ENCODE measurements around the gene KISS1R. TPM values are rescaled to one million over a fixed set of nuclear protein-coding genes. Genes with fewer than 3 reads are reported as not detected.
A peak's percentile ranks its signal among the peaks of the same experiment; 100 is the strongest.

Gene KISS1R
- total RNA-seq, 1 donor from 2014 or later = not detected

DNA sequence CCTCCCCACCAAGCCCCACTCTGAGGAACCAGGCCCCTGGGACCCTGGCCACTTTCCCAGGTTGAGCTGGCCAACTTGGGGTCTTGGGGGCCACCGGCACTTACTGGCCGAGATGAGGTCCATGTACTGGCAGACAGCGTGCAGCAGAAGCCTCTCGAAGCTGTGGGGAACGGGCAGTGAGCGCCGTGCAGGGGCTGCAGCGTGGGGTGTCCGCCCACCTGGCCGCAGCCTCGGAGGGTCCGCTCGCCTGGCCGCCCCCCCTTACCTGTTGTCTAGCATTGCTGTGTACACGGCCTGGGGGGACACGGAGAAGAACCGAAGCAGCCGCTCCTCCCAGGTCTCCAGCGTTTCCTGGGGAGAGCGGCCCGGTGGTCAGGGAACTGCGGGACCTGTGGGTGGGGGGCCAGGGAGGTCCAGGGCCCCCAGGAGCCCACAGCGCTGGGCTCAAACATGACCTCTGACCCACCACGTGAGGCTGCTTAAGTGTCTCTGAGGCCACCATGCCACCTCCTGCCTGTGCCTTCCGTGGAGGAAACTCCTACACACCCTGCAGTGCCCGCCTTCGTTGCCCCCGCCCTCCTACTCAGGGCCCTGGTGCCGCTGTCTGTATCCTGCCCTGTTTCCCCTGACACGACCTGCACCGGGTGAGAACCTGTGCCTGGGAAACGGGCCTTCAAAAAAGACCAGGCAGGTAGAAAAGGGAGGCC, 17.6 kb upstream of the KISS1R start:
- no peak for DNase-seq (ENCODE audit: low read depth)

DNA sequence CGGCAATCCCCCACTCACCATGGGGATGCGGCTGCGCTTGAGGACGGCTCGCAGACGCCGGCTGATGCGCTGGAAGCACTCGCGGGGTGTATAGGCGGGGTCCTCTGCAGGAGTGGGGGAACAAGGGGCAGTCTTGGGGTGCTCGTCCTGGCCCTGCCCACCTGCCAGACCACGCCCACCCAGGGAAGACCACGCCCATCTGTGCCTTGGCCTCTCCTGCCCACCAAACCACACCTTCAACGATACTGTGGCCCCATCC, 17.2 kb upstream of the KISS1R start:
- DNase-seq (ENCODE audit: low read depth) = no peak

DNA sequence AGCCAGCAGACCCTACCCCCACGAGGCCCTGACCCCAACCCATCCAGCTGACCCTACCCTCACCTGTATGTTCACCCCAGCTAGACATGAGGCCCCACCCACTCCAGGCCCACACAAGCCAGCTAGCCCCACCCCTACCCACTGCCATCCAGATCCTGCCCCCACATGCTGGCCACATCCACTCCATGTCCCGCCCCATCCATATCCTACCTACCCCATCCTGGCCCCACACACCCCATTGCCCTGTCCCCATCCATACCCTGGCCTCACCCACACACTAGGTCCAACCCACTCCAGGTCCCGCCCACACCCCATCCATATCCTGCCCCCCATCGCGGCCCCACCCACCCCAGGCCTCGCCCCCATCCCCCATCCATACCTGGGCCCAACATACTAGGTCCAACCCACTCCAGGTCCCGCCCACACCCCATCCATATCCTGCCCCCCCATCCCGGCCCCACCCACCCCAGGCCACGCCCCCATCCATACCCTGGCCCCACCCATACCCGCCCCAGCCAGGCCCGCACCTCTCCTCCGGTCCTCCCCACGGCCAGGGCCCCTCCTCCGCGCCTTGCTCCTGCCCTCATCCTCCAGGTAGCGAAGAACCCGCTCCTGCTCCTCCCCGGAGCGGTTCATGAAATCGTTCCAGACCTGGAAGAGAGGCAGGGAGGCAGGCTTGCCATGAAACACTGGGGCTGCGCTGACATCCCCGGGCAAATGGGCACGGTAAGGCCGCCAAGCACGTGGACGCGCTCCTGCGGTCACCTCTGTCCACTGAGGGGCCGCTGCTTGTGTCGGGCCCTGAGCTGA, 16.6 kb upstream of the KISS1R start:
- no peak for DNase-seq (ENCODE audit: low read depth)

DNA sequence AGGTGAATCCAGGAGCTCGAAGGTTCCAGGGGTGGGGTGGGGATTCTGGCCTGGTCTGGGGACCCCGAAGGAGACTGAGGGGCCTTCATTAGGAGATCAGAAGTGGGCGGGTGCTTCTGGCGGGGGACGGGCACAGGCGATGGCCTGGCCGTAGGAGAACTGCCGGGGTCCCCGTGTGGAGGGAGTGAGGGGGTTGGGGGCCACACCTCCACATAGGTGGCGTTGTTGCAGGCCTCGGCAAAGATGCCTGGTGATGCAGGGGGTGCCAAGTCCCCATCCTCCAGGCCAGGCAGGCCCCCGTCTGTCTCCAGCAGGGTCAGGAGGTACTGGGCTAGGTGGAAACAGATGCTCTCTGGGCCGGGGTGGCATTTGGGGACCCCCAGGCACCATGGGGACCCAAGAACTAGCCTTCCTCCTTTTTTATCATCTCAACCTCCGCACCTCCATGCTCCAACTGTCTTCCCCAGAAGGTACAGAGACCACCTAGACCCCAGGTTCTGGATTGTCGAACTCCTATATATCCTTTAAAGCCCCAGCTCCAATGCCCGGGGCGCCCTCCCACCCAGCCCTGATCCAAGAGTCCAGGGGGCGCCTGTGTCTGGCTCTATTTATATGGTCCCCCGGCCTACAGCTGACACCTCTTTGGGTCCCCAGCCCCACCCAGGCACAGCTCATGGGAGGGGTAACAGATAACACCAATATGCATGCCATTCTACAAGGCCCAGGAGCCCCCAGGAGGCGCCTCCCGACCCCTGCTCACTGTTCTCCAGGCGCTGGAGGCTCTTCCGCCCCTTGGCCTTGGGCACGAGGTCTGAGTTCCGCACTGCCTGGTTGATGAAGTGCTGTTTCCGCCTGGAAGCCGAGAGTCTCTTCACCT, 15.7 kb upstream of the KISS1R start:
- no peak for DNase-seq (ENCODE audit: low read depth)

DNA sequence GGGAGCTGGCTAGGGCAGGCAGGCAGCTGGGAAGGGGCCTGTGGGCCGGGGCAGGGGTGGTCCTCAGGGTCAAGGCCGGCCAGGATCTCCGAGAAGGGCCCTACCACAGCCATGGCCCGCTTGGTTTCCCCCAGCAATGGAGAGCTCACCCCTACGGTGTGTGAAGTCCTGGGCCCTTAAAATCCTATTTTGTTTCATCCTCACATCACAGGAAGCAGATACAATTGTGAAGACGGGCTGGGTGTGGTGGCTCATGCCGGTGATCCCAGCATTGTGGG, 15.1 kb upstream of the KISS1R start:
- DNase-seq (ENCODE audit: low read depth) = no peak

DNA sequence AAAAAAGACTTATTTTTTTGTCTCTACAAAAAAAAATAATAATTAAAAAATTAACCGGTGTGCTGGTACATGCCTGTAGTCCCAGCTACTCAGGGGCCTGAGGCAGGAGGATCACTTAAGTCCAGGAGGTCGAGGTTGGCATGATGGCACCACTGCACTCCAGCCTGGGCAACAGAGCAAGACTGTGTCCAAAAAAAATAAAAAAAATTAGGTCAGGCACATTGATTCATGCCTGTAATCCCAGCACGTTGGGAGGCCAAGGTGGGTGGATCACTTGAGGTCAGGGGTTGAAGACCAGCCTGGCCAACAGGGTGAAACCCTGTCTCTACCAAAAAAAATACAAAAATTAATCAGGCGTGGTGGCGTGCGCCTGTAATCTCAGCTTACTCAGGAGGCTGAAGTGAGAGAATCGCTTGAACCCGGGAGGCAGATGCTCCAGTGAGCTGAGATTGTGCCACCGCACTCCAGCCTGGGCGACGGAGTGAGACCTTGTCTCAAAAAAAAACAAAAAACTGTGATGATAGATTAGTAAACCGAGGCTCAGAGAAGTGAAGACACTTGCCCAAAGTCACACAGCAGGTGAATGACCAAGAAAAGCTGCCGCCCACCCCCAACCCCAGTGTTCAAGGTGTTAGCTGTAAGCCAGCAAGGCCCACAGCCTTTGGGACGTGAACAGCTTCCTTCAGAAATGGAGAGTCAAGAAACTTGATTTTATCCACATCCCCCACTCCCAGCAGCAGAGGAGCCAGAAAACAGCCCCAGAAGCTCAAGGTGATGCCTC, 14.5 kb upstream of the KISS1R start:
- DNase-seq (ENCODE audit: low read depth) = no peak

DNA sequence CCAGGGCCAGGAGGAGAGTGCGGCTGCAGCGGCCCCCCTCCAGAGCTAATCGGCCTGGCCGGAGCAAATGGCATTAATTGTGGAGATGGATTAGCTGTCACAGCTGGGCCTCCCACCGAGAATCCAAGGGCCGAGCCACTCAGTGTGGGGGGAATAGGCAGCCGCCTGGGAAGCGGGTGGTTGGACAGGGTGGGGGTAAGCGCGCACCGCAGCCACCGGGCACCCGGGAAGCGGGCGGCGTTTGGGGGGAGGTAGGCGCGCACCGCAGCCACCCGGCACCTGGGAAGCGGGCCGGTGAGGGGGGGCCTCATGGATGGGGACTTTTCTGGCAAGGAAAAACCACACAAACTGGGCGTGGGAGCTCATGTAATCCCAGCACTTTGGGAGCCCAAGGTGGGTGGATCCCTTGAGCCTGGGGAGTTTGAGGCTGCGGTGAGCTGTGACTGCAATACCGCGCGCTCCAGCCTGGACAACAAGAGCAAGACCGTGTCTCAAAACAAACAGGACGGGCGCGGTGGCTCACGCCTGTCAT, 13.8 kb upstream of the KISS1R start:
- DNase-seq (ENCODE audit: low read depth) = no peak

DNA sequence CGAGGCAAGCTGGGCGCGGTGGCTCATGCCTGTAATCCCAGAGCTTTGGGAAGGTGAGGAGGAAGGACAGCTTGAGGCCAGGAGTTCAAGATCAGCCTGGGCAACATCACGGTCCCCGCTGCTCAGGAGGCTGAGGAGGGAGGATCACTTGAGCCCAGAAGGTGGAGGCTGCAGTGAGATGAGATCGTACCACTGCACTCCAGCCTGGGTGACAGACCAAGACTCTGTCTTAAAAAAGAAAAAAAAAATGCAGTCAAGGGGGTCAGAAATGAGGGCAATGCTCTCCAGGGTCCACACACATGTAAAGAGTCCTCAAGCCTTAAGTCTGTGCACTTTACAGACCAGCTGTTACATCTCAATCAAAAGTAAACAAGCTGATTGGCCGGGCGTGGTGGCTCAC, 12.6 kb upstream of the KISS1R start:
- no peak for DNase-seq (ENCODE audit: low read depth)

DNA sequence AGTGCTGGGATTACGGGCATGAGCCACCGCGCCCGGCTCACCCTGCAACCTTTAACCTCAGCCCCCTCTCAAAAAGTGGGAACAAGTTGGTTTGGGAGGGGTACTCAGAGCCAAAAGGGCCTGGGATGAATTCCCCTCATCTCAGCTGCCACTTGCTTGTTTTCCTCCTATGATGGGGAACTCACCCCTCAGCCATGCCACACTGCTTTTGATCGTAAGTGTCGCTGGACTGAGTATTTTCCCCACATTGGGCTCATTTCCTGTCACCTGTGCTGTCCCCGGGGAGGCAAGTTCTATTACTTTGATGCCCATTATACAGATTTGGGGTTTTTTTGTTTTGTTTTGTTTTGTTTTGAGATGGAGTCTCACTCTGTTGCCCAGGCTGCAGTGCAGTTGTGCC, 10.7 kb upstream of the KISS1R start:
- DNase-seq (ENCODE audit: low read depth) = no peak

DNA sequence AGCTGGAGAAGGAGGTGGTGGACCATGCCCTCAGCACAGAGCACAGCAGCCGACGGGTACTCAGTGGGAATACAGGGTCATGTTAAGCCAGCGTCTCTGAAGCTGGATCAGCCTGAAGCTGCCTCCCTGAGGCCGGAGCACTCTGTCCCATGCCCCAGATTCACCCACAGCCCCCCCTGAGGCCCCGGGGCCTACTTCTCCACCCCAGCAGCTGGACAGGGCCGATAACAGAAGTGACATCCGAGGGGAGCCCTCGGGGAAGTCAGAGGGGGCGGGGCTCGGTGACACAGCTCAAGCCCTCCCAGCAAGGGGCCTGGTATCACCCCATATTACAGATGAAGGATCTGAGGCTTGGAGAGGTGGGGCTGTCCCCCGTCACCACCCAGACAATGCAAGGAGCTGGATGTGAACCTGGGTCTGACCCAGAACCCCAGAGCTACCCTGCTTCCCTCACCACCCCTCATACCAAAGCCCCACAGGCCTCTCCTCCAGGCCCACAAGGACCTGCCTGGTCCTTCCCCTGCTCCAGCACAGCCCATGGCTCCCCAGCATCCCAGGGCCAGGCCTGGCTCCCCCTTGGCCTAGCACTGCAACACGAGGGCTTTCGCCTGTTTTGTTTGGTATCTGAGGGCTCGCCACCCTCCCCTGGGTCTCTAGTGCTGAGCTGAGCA, 9.8 kb upstream of the KISS1R start:
- DNase-seq (ENCODE audit: low read depth) = no peak

DNA sequence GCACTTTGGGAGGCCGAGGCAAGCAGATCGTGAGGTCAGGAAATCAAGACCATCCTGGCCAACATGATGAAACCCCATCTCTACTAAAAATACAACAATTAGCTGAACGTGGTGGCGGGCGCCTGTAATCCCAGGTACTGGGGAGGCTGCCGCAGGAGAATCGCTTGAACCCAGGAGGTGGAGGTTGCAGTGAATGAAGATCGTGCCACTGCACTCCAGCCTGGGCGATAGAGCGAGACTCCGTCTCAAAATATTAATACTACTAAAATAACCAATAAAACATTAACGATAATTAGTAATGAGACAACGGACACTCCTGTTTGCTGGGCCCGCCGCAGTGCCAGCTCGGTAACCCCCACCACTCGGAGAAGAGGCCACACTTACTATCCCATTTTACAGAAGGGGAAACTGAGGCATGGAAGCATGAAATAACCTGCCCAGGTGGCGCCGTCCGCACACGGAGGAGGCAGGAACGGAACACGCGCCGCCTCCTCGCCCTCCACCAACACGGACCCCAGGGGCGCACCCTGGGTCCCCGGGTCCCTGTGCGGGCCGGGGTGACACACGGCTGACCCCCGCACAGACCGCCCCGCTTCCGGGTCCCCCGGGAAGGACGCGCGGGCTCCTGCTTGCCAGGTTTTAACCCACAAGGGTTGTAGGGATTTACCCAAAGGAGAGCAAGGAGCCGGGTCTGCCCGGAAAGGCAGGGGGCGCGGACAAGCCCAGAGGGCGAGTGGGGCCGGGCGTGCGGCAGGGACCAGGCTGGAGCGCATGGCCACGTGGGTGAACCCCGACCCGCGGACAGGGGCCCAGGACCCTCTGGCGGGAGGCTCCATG, 5.7 kb upstream of the KISS1R start:
- no peak for DNase-seq (ENCODE audit: low read depth)

DNA sequence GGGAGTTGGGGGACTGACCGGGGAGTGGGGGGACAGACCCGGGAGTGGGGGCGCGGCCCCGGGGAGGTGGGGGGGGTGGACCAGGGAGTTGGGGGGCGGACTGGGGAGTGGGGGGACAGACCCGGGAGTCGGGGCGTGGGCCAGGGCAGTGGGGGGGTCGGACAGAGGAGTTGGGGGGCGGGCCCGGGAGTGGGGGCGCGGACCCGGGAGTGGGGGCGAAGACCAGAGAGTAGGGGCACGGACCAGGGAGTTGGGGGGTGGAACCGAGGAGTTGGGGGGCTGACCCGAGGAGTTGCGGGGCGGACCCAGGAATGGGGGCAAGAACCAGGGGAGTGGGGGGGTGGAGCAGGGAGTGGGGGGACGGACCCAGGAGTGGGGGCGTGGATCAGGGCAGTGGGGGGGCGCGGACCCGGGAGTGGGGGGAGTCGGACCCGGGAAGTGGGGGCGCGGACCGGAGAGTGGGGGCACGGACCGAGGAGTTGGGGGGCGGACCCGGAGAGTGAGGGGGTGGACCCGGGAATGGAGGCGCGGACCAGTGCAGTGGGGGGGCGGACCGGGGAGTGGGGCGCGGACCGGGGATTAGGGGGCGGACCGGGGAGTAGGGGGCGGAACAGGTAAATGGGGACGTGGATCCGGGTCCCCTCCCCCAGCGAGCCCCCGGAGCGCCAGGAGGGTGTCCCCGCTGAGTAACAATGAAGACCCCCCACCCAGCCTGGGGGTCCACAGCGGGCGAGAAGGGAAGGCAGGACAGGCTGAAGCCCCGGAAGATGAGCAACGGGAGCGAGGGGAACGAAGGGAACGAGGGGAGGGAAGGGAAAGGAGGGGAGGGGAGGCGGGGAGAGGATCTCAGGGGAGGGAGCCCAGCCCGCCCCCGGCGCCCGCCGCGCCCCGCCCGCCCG, 4.7 kb upstream of the KISS1R start:
- DNase-seq (ENCODE audit: low read depth) = no peak

DNA sequence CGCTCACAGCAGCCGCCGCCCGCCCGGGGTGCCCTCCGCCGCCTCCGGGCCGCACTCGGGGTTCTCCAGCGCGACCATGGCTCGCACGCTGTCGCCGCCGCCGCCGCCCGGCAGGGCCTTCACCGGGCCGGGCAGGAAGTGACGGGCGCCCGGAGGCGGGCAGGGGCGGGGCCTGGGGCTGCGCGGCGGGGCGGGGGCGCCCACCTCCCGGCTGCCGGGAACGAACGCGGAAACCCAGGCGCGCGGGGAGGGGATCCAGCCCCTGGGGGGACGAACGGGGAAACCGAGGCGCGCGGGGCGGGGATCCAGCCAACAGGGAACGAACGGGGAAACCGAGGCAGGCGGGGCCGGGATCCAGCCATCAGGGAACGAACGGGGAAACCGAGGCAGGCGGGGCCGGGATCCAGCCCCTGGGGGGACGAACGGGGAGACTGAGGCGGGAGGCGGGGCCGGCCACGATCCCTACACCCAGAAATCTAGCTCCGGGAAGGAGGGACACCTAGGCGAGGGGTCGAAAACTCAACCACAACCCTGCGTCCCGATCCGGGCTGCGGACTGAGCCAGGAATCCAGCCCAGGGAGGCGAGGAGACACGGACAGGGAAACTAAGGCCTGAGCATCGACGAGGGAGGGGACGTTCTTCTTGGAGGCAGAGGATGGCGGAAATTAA, 3.9 kb upstream of the KISS1R start, which contains the start of gene R3HDM4:
Gene R3HDM4 (minus strand): TSS at position 140 of the 669 bp plus-strand sequence. CDS start 62 bp downstream, at position 78.
- peak; percentile 61 for DNase-seq (ENCODE audit: low read depth)

DNA sequence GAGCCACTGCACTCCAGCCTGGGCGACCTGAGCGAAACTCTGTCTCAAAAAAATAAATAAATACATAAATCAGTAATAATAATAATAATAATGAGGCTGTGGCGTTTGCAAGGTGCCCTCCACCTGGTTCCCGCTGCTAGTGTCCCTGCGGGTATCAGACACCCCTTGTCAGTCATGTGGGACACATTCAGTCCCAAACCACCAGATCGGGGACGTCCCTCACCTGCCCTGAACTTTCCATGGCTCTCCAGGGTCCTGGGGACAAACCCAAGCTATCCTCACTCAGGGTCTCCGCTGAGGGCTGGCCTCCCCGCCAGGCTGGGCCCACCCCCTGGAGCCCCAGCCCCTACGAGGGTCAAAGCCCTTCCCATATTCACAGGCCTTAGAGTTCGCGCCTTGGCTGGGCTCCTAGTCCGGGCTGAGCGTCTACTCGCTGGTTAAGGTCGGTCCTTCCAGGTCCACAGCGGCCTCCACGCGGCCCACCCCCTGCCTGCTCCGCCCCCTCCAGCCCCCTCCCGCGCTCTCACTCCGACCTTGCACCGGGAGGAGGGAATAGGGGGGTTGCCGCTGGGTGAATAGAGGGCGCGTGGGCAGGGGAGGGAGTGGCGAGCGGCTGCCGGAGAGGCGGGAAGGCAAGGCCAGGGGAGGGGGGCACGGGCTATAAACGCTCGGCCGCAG, 349 bp upstream of the KISS1R start:
- DNase-seq (ENCODE audit: low read depth) = no peak

DNA sequence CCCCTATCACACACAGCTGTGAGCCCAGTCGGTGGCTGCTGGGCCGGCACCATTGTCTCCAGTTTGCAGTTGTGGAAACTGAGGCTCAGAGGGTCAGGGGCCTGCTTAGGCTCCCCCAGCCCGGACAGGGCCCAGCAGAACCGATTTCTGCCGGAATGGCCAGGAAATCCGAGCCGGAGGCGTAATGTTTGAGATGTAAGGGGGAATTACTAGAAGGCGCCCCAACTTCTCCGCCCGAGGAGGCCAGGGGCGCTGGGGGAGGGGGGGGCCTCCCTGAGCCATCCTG, 962 bp downstream of the KISS1R start:
- DNase-seq (ENCODE audit: low read depth) = no peak

DNA sequence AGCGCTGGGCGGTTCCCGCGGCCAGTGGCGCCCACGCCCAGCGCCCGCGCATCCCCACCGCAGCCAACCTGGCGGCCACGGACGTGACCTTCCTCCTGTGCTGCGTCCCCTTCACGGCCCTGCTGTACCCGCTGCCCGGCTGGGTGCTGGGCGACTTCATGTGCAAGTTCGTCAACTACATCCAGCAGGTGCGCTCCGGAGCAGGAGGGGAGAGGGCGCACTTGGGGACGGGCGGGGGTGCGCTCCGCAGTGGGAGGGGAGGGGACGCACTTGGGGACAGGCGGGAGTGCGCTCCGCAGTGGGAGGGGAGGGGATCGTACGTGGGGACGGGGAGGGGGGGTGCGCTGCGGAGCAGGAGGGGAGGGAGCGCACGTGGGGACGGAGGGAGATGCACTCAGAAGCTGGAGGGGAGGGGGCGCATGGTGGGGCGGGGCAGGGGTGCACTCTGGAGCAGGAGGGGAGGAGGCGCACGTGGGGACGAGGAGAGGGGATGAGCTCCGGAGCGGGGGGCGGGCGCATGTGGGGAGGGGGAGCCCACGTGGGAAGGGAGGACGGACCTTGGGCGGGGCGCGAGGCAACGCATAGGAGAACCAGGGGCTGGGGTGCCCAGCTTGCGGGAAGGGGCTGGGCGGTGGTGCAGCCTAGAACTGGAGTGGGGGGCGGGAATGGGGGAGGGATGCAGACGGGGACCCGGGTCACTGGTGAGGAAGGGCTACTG, 1.5 kb downstream of the KISS1R start:
- no peak for DNase-seq (ENCODE audit: low read depth)

Data from myocyte (in vitro differentiated cells).